GM12875 (cell line): ENCODE results near the gene EPB41.
"Not testable (repeated sequence)": the region's sequence is repeated elsewhere in the genome, so short reads cannot be mapped to it uniquely, and the experiment has no call there.

Experiments
- H3K4me3 ChIP-seq: one replicate; pipeline ENCODE4 v1.5.1; 2011; ENCODE audit warnings: low read depth, low read length, control low read depth
- TF ChIP-seq, protein P1 (sequence below): IDR thresholded peaks from 2 replicates; pipeline ENCODE4 v1.5.1; 2011; ENCODE audit warnings: low read depth, mild to moderate bottlenecking, control low read depth, inconsistent platforms, low read length, moderate library complexity, borderline replicate concordance; ENCODE audit not compliant: insufficient read depth

The EPB41 gene

GRCh38 chr1:28936094-28936493 lies 21.7 kb downstream of the EPB41 start:
- TF ChIP-seq, protein P1, sequence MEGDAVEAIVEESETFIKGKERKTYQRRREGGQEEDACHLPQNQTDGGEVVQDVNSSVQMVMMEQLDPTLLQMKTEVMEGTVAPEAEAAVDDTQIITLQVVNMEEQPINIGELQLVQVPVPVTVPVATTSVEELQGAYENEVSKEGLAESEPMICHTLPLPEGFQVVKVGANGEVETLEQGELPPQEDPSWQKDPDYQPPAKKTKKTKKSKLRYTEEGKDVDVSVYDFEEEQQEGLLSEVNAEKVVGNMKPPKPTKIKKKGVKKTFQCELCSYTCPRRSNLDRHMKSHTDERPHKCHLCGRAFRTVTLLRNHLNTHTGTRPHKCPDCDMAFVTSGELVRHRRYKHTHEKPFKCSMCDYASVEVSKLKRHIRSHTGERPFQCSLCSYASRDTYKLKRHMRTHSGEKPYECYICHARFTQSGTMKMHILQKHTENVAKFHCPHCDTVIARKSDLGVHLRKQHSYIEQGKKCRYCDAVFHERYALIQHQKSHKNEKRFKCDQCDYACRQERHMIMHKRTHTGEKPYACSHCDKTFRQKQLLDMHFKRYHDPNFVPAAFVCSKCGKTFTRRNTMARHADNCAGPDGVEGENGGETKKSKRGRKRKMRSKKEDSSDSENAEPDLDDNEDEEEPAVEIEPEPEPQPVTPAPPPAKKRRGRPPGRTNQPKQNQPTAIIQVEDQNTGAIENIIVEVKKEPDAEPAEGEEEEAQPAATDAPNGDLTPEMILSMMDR, result no peak
- no peak overlapping the region for H3K4me3 ChIP-seq

GRCh38 chr1:28936528-28936927 lies 22.2 kb downstream of the EPB41 start:
- TF ChIP-seq, protein P1, result no peak
- H3K4me3 ChIP-seq, result no peak overlapping the region

- H3K4me3 ChIP-seq, result not testable (repeated sequence)
These were observed 29.2 kb downstream of the EPB41 start for GRCh38 chr1:28943581-28943980.

DNA sequence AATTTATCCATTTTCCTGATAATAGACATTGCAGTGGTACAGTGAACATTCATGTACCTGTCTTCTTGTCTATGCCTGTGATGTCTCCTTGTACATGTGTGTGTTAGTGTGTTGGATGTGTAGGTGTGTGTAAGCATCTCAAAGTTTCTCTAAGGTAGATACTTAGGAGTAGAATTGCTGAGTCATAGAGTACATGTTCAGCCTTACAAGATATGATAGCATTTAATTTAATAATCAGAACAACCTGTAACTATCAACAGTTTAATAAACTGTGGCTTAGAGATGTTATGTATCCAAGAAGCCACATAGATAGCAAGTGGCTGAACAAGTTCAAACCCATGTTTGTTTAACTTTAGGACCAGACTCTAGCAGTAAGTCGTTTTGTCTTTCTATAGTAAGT lies 35.6 kb downstream of the EPB41 start:
- TF ChIP-seq, protein P1, result no peak
- no peak overlapping the region for H3K4me3 ChIP-seq

- H3K4me3 ChIP-seq, result no peak overlapping the region
These were observed 36.1 kb downstream of the EPB41 start for GRCh38 chr1:28950449-28950848.

GRCh38 chr1:28954126-28954726 lies 39.9 kb downstream of the EPB41 start:
- TF ChIP-seq, protein P1, result no peak
- no peak overlapping the region for H3K4me3 ChIP-seq

More at GRCh38 chr1:28950449-28950848, 36.1 kb downstream of the EPB41 start:
- TF ChIP-seq, protein P1, result no peak

GRCh38 chr1:28956038-28956464 lies 41.7 kb downstream of the EPB41 start:
- H3K4me3 ChIP-seq, result no peak overlapping the region
- TF ChIP-seq, protein P1, result no peak

GRCh38 chr1:28962114-28962831 lies 47.9 kb downstream of the EPB41 start:
- not testable (repeated sequence) for H3K4me3 ChIP-seq
